Sciatic nerve (tissue), 2 donors: ENCODE measurements around the gene TGM6. TPM values are rescaled to one million over a fixed set of nuclear protein-coding genes. Genes with fewer than 3 reads are reported as not detected.

Experiments
- ATAC-seq: fragments of 200-7000 bp; cut with Tn5 transposase; one replicate; pipeline ENCODE4 v1.9.1; 2020; ENCODE audit warnings: mild to moderate bottlenecking, moderate library complexity
- DNase-seq: peaks from one replicate; pipeline ENCODE4 v3.0.0-alpha.2; 2020; ENCODE audit warnings: low spot score
- intact Hi-C: fragments of 100-400 bp; cut with DNase I; formaldehyde crosslinking; loops from one replicate; pipeline ENCODE4 v1.14.2; 2022
- total RNA-seq: library from RNA; stranded (reverse); fragmentation: NEBNext Ultra II Directional; extraction: Animal tissue kit (Norgen Biotek cat#: 25700); gene quantifications from one replicate; pipeline ENCODE4 v1.2.1, GENCODE V29; 2021
- donor health status: DM: no; HTN: no; CAD: no.
- donor health status: DM: no; HTN: no; CAD: no.

The TGM6 gene
- not detected for total RNA-seq

- intact Hi-C loops: no loop called here
- ATAC-seq: no peak
Measured at GRCh38 chr20:2380601-2381000, at the start of gene TGM6. TGM6 (plus strand) TSS chr20:2380901; CDS start chr20:2380969, 68 bp downstream.

DNA sequence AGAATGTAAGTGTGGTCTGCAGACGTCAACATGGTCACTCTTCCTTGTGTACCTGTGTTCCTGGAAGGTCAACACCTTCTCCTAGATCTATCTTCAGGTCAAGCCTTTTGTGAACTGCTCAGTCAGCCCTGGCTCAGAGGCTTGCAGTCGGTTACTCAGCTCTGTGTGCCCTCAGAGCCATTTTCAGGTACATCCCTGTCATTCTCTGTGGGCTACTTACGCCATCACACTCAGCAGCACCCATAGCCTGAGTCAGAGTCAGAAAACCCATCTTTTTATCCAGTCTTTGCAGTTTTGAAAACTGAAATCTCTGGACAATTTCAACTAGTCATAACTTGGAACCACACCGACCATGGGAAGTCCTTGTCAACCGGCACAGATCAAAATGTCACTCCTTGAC lies 49.6 kb upstream of the TGM6 start:
- intact Hi-C loops: no loop called here
- ATAC-seq (no peak), DNase-seq (no peak)

More at GRCh38 chr20:2380601-2381000, at the start of gene TGM6:
- DNase-seq: no peak

DNA sequence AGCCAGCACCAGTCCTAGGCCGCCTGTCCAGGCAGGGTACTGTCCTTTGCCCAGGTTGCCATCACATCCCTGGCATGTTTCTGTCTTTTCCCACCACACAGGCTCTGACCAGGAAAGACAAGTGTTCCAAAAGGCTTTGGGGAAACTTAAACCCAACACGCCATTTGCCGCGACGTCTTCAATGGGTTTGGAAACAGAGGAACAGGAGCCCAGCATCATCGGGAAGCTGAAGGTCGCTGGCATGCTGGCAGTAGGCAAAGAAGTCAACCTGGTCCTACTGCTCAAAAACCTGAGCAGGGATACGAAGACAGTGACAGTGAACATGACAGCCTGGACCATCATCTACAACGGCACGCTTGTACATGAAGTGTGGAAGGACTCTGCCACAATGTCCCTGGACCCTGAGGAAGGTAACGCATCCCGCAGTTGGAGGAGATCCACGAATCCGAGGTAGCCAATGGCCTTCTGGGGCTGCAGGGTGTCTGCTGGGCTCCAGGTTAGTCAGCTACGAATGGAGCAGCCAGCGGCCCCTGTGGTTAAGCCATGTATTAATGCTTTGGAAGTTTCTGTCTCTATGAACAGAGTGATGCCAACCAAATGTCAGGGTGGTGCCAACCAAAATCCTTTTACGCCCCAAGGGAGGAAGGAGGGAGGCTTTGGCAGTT lies 48.7 kb upstream of the TGM6 start:
- intact Hi-C loops: no loop called here
- DNase-seq (no peak), ATAC-seq (no peak)

- DNase-seq (no peak), ATAC-seq (no peak)
- intact Hi-C loops: no loop called here
Measured at GRCh38 chr20:2332711-2333110, 48.0 kb upstream of the TGM6 start.

DNA sequence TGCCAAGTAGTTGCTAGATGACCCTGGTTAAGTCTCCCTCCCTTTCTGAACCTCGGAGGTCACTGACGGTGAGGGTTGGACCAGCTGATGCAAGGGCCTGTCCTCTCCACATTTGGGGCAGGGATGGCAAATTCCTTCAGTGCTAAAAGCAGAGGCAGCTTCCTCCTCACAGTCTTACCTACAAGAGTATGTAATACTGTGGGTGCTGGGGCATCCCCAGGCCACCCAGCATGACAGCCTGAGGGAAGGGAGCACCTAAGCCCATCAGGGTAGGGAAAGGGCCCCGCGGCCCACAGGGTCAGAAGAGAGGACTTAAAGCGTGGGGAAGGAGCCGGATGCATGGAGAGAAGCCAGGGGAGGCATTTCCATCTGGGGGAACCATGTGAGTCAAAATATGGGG lies 46.9 kb upstream of the TGM6 start:
- ATAC-seq (no peak), DNase-seq (no peak)
- intact Hi-C loops: no loop called here

DNA sequence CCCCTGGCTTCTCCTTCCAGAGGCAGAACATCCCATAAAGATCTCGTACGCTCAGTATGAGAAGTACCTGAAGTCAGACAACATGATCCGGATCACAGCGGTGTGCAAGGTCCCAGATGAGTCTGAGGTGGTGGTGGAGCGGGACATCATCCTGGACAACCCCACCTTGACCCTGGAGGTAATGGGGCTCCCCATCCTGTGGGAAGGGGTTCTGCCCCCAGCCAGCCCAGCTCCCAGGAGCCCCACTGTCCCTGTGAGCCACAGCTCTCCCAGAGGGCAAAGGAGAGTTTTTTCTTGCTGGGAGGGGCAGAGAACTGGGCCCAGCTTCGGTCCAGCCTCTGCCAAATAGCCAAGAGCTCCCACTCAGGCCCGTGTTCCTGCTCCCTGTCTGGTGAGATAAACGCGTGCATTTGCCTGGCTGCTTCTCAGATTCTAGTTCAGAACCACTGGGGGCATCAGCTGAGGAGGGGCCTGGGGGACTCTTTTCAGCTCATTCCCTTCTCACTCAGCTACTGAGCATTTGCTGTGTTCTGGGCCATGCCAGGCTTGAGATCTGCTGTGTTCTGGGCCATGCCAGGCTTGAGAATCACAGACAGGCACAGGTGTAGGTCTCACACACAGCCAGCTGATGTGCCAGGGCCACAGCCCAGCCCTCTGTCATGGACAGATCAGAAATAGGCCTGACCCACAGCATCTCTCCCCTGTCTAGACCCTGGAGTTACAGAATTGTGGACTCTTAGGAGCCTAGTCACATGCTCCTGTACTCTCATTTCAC lies 45.4 kb upstream of the TGM6 start:
- DNase-seq: no peak
- intact Hi-C loops: no loop called here
- no peak for ATAC-seq

DNA sequence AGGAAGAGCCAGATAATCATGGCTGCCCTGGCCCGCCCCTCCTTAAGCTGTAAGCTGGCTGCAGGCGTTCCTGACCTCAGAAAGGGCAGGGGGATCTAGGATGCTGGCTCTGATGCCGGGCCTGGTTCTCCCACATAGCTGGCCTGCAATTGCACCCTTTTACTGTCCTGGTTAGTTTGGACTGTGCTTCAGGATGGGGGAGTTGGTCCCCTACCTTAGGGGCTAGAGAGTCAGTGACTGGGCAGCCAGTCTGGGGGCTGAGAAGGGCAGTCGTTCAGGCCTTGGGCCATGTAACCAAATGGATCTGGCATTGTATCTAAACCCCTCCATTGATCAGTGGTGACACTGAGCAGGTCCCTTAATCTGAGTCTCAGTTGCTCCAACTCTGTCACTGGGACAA lies 44.2 kb upstream of the TGM6 start:
- intact Hi-C loops: no loop called here
- ATAC-seq: no peak

DNA sequence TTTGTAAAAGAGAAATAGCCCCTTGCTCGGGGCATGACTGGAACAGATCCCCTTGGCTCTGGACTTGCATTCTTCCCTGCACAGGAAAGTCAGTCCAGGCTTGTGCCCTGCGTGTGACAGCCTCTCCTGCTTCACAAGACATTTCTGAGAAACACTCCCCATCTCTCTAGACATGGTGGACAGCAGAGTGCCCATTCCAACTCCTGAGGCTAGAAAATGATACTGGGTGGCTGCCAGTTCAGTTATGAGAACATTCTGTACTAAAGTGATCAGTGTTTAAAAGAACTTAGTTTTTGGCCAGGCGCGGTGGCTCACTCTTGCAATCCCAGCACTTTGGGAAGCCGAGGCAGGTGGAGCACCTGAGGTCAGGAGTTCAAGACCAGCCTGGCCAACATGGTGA lies 43.6 kb upstream of the TGM6 start:
- intact Hi-C loops: no loop called here
- DNase-seq (no peak), ATAC-seq (no peak)

More for the DNA sequence above, 44.2 kb upstream of the TGM6 start:
- no peak for DNase-seq

- no peak for DNase-seq
- no peak for ATAC-seq
- intact Hi-C loops: no loop called here
Measured at GRCh38 chr20:2338411-2339066, 42.2 kb upstream of the TGM6 start.

GRCh38 chr20:2340136-2340535 lies 40.6 kb upstream of the TGM6 start:
- DNase-seq: no peak
- no peak for ATAC-seq

GRCh38 chr20:2340823-2341222 lies 39.9 kb upstream of the TGM6 start:
- DNase-seq (no peak), ATAC-seq (no peak)
- intact Hi-C loops: no loop called here

More at GRCh38 chr20:2340136-2340535, 40.6 kb upstream of the TGM6 start:
- intact Hi-C loops: no loop called here

- no peak for DNase-seq
- ATAC-seq: no peak
- intact Hi-C loops: no loop called here
Measured at GRCh38 chr20:2341336-2341735, 39.4 kb upstream of the TGM6 start.

GRCh38 chr20:2342243-2342642 lies 38.5 kb upstream of the TGM6 start:
- ATAC-seq (no peak), DNase-seq (no peak)
- intact Hi-C loops: no loop called here

- no peak for ATAC-seq
- intact Hi-C loops: no loop called here
- no peak for DNase-seq
Measured at GRCh38 chr20:2346188-2346587, 34.5 kb upstream of the TGM6 start.

DNA sequence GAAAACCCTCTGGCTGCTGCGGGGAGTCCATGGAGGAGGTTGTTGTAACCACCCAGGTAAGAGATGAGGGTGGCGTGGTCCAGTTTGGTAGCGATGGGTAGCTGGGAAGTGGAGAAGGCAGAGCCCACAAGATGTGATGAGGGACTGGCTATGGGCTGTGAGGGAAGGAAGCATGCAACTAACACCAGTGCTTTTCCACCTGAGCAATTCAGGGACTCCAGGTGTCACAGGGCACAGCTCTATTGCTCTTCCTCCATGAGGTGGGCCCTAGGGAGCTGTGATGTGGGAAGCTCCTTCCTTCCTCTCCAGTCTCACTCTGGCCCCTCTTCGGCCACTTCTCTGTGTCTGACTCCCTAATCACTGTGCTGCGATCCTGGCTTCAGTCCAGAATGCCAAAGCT lies 32.4 kb upstream of the TGM6 start:
- ATAC-seq (no peak), DNase-seq (no peak)
- intact Hi-C loops: no loop called here

DNA sequence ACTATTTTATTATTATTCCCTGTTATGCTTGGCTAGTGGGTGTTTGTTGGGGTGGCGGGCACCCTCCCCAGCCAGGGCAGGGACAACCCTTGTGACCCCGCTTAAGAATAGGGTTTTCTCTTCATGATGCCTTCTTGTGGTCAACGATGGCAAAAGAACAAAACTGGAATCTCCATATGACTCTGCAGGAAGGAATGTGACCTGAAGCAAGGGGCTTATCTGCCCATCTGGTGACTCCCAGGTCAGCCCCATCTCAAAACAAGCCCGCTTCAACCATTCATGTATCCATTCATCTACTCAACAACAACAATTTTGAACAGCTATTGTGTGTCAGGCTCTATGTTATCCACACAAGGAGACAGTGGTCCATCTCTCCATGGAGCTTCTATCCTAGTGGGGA lies 30.9 kb upstream of the TGM6 start:
- intact Hi-C loops: no loop called here
- no peak for DNase-seq
- no peak for ATAC-seq

- DNase-seq: no peak
- intact Hi-C loops: no loop called here
- no peak for ATAC-seq
Measured at GRCh38 chr20:2350606-2351005, 30.1 kb upstream of the TGM6 start.

GRCh38 chr20:2353231-2353630 lies 27.5 kb upstream of the TGM6 start:
- ATAC-seq (no peak), DNase-seq (no peak)
- intact Hi-C loops: no loop called here

- no peak for ATAC-seq
- no peak for DNase-seq
- intact Hi-C loops: no loop called here
Measured at GRCh38 chr20:2357114-2357513, 23.6 kb upstream of the TGM6 start.

- ATAC-seq: no peak
- DNase-seq: no peak
- intact Hi-C loops: no loop called here
Measured at GRCh38 chr20:2358006-2358405, 22.7 kb upstream of the TGM6 start.
